K562 (cell line): ENCODE measurements around the gene SH3BGR. TPM values are rescaled to one million over a fixed set of nuclear protein-coding genes. Genes with fewer than 3 reads are reported as not detected.
A peak's percentile ranks its signal among the peaks of the same experiment; 100 is the strongest.

ENCODE experiments used
- CEBPG ChIP-seq, 3 experiments: fragments of 200-800 bp in 1 of 3; sonication (Bioruptor generic) in 1 of 3; sonication (generic) in 1 of 3; formaldehyde crosslinking in 1 of 3; IDR thresholded peaks in 2 of 3; conservative IDR thresholded peaks in 1 of 3; 2 replicates each; pipeline versions ENCODE4 v1.6.1 to v1.8.0; 2016 to 2022; ENCODE audit warnings: missing compliant biosample characterization in 2 of 3, missing genetic modification characterization in 2 of 3, mild to moderate bottlenecking in 1 of 3, missing genetic modification reagents in 1 of 3
- DIDO1 ChIP-seq: fragments of 450-650 bp; IDR thresholded peaks from 2 replicates; pipeline ENCODE4 v1.6.1; 2016; ENCODE audit warnings: low read depth, missing biosample characterization, missing genetic modification characterization
- TCF7L2 ChIP-seq: fragments of 150-350 bp; IDR thresholded peaks from 2 replicates; pipeline ENCODE4 v1.6.1; 2016; ENCODE audit warnings: low read depth, mild to moderate bottlenecking, low read length, moderate library complexity
- ZNF551 ChIP-seq: fragments of 250-450 bp; sonication (Bioruptor Pico); IDR thresholded peaks from 2 replicates; pipeline ENCODE4 v1.5.0; 2021; ENCODE audit warnings: mild to moderate bottlenecking, moderate library complexity
- polyA plus RNA-seq, 8 experiments: library from polyadenylated mRNA; depleted of rRNA in 4 of 8; stranded (reverse) in 5 of 8; unstranded in 3 of 8; fragments of >200 nt; fragmentation: Nextera tagmentation in 2 of 8; fragmentation: Illumina TruSeq in 1 of 8; extraction: Ambion mirVana in 2 of 8; extraction: Trizol in 1 of 8; gene quantifications; 2 replicates each; pipeline versions ENCODE4 v1.2.1 to v1.2.3, GENCODE V29; 2011 to 2014; ENCODE audit warnings: inconsistent platforms in 1 of 8, missing spikeins in 1 of 8
- total RNA-seq, 7 experiments: library from RNA; depleted of rRNA in 6 of 7; stranded (reverse); fragments of >200 nt in 6 of 7; fragmentation: Illumina TruSeq in 2 of 7; extraction: Trizol in 2 of 7; gene quantifications; 2 replicates each; pipeline versions ENCODE4 v1.2.1 to v1.2.3, GENCODE V29; 2011 to 2021; ENCODE audit warnings: low replicate concordance in 1 of 7
- TF ChIP-seq, protein P1 (sequence below), 2 experiments: fragments of 450-650 bp in 1 of 2; sonication (generic) in 1 of 2; formaldehyde crosslinking in 1 of 2; IDR thresholded peaks in 1 of 2; conservative IDR thresholded peaks in 1 of 2; 2 replicates each; pipeline versions ENCODE4 v1.6.1 to v1.8.1; 2016 to 2023; ENCODE audit warnings: mild to moderate bottlenecking in 2 of 2, moderate library complexity in 2 of 2, inconsistent platforms in 1 of 2, missing genetic modification reagents in 1 of 2
- TF ChIP-seq, protein P2 (sequence below), 2 experiments: fragments of 450-650 bp; formaldehyde crosslinking in 1 of 2; IDR thresholded peaks; 2 replicates each; pipeline versions ENCODE4 v1.4.0 to v1.6.1; 2014 to 2020; ENCODE audit warnings: mild to moderate bottlenecking in 2 of 2, borderline replicate concordance in 1 of 2, low read depth in 1 of 2

SH3BGR gene
- total and polyA plus RNA-seq, 9 of the 15 experiments (the other 6 are each of a cell fraction or from before 2014, with no cell fraction given) = 6.6 to 42.9 (median 25.6) TPM

GRCh38 chr21:39531840-39532239 is 80.1 kb downstream of the SH3BGR start (continued):
- TF ChIP-seq, protein P1, sequence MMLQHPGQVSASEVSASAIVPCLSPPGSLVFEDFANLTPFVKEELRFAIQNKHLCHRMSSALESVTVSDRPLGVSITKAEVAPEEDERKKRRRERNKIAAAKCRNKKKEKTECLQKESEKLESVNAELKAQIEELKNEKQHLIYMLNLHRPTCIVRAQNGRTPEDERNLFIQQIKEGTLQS (IDR thresholded peaks at IDR 0.05) = peak; percentile 83
- TF ChIP-seq, protein P1 (CRISPR knock-in tag; conservative IDR thresholded peaks at IDR 0.05) = no peak
- TF ChIP-seq DIDO1 (tag) (no peak), ZNF551 (no peak), TCF7L2 (no peak), CEBPG (CRISPR knock-in tag; IDR thresholded peaks at IDR 0.05) (no peak), CEBPG (tag; conservative IDR thresholded peaks at IDR 0.05 in 1 of 2, IDR thresholded peaks at IDR 0.05 in 1 of 2) (no peak)
- TF ChIP-seq, protein P2, sequence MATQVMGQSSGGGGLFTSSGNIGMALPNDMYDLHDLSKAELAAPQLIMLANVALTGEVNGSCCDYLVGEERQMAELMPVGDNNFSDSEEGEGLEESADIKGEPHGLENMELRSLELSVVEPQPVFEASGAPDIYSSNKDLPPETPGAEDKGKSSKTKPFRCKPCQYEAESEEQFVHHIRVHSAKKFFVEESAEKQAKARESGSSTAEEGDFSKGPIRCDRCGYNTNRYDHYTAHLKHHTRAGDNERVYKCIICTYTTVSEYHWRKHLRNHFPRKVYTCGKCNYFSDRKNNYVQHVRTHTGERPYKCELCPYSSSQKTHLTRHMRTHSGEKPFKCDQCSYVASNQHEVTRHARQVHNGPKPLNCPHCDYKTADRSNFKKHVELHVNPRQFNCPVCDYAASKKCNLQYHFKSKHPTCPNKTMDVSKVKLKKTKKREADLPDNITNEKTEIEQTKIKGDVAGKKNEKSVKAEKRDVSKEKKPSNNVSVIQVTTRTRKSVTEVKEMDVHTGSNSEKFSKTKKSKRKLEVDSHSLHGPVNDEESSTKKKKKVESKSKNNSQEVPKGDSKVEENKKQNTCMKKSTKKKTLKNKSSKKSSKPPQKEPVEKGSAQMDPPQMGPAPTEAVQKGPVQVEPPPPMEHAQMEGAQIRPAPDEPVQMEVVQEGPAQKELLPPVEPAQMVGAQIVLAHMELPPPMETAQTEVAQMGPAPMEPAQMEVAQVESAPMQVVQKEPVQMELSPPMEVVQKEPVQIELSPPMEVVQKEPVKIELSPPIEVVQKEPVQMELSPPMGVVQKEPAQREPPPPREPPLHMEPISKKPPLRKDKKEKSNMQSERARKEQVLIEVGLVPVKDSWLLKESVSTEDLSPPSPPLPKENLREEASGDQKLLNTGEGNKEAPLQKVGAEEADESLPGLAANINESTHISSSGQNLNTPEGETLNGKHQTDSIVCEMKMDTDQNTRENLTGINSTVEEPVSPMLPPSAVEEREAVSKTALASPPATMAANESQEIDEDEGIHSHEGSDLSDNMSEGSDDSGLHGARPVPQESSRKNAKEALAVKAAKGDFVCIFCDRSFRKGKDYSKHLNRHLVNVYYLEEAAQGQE (IDR thresholded peaks at IDR 0.05; ENCODE audit: borderline replicate concordance) = peak; percentile 49; the same call in 1 of the 2 replicates
- TF ChIP-seq, protein P2 (CRISPR knock-in tag; IDR thresholded peaks at IDR 0.05; ENCODE audit: low read depth) = no peak
- TF ChIP-seq, all 486 proteins: peak for 7
